CD14-positive monocyte (primary cell): ENCODE results near the gene ADGRG1. TPM values are rescaled to one million over a fixed set of nuclear protein-coding genes. Genes with fewer than 3 reads are reported as not detected.
A peak's percentile ranks its signal among the peaks of the same experiment; 100 is the strongest.

Source experiments
- DNase-seq, 3 donors: peaks; one replicate each; pipeline ENCODE4 v3.0.0-alpha.2; 2011 to 2022
- H2AFZ ChIP-seq: 2 replicates; pipeline ENCODE4 v1.6.0; 2012; ENCODE audit warnings: mild to moderate bottlenecking, low read depth, low read length, inconsistent platforms; ENCODE audit not compliant: insufficient read depth, poor library complexity, severe bottlenecking
- H3K27ac ChIP-seq, 2 donors: 1 replicate in 1 of 2; 2 replicates in 1 of 2; pipeline ENCODE4 v1.5.1; 2012 to 2013; ENCODE audit warnings: low read length in 2 of 2, control low read depth in 1 of 2, inconsistent platforms in 1 of 2, low read depth in 1 of 2, mild to moderate bottlenecking in 1 of 2
- H3K27me3 ChIP-seq, 2 donors: one replicate each; pipeline versions ENCODE4 v1.6.0 to v1.6.1; 2011 to 2013; ENCODE audit warnings: low read length in 2 of 2; ENCODE audit not compliant: control insufficient read depth in 2 of 2, insufficient read depth in 2 of 2
- H3K36me3 ChIP-seq, 2 donors: replicated peaks in 1 of 2; 1 replicate in 1 of 2; 2 replicates in 1 of 2; pipeline versions ENCODE4 v1.5.1 to v1.6.1; 2012 to 2013; ENCODE audit warnings: low read length in 2 of 2, control low read depth in 1 of 2, inconsistent platforms in 1 of 2, mild to moderate bottlenecking in 1 of 2; ENCODE audit not compliant: insufficient read depth in 2 of 2, control insufficient read depth in 1 of 2
- H3K4me1 ChIP-seq, 2 donors: 1 replicate in 1 of 2; 2 replicates in 1 of 2; pipeline versions ENCODE4 v1.5.1 to v1.6.1; 2012 to 2013; ENCODE audit warnings: low read length in 2 of 2, control low read depth in 1 of 2, inconsistent platforms in 1 of 2, mild to moderate bottlenecking in 1 of 2, moderate library complexity in 1 of 2; ENCODE audit not compliant: insufficient read depth in 2 of 2, control insufficient read depth in 1 of 2
- H3K4me2 ChIP-seq: replicated peaks from 2 replicates; pipeline ENCODE3; 2012; ENCODE audit warnings: low read length, moderate library complexity, mild to moderate bottlenecking; ENCODE audit not compliant: poor library complexity, severe bottlenecking; ENCODE audit errors: extremely low read depth
- H3K4me3 ChIP-seq, 3 experiments: fragments of 200-600 bp in 1 of 3; sonication (generic) in 1 of 3; replicated peaks in 1 of 3; 1 replicate in 2 of 3; 2 replicates in 1 of 3; pipeline ENCODE4 v1.5.1; 2011 to 2013; ENCODE audit warnings: low read length in 3 of 3, mild to moderate bottlenecking in 3 of 3, control low read depth in 2 of 3, low read depth in 2 of 3, inconsistent platforms in 1 of 3, moderate library complexity in 1 of 3
- H3K79me2 ChIP-seq: 2 replicates; pipeline ENCODE4 v1.6.0; 2012; ENCODE audit warnings: mild to moderate bottlenecking, control low read depth, inconsistent platforms, low read length, moderate library complexity; ENCODE audit not compliant: insufficient read depth
- H3K9ac ChIP-seq: 2 replicates; pipeline ENCODE4 v1.6.0; 2017; ENCODE audit warnings: low read length, mild to moderate bottlenecking; ENCODE audit not compliant: insufficient read depth, poor library complexity, severe bottlenecking
- H3K9me3 ChIP-seq, 2 donors: replicated peaks in 1 of 2; 1 replicate in 1 of 2; 2 replicates in 1 of 2; pipeline versions ENCODE4 v1.5.1 to v1.6.1; 2012 to 2013; ENCODE audit warnings: low read length in 2 of 2, control low read depth in 1 of 2; ENCODE audit not compliant: control insufficient read depth in 1 of 2, insufficient read depth in 1 of 2
- H4K20me1 ChIP-seq: 2 replicates; pipeline ENCODE4 v1.6.0; 2012; ENCODE audit warnings: mild to moderate bottlenecking, low read length, control low read depth, moderate library complexity; ENCODE audit not compliant: insufficient read depth
- H3K27ac Mint-ChIP-seq, 7 donors: one replicate each; pipeline ENCODE4 v1.8.0; 2020; ENCODE audit warnings: mild to moderate bottlenecking in 7 of 7, mixed read lengths in 7 of 7, moderate library complexity in 6 of 7, inconsistent platforms in 2 of 7
- H3K27me3 Mint-ChIP-seq, 3 donors: one replicate each; pipeline ENCODE4 v1.8.0; 2021 to 2022; ENCODE audit warnings: low read depth in 3 of 3, mild to moderate bottlenecking in 3 of 3, mixed read lengths in 3 of 3, moderate library complexity in 3 of 3, inconsistent platforms in 1 of 3
- H3K36me3 Mint-ChIP-seq, 2 donors: one replicate each; pipeline ENCODE4 v1.8.0; 2020; ENCODE audit warnings: mixed read lengths in 2 of 2, inconsistent platforms in 1 of 2, mild to moderate bottlenecking in 1 of 2
- H3K4me1 Mint-ChIP-seq: one replicate; pipeline ENCODE4 v1.8.0; 2020; ENCODE audit warnings: mild to moderate bottlenecking, mixed read lengths
- H3K4me3 Mint-ChIP-seq, 2 donors: one replicate each; pipeline ENCODE4 v1.8.0; 2020; ENCODE audit warnings: mild to moderate bottlenecking in 2 of 2, mixed read lengths in 2 of 2, moderate library complexity in 1 of 2
- H3K9me3 Mint-ChIP-seq, 7 donors: one replicate each; pipeline ENCODE4 v1.8.0; 2020 to 2022; ENCODE audit warnings: mixed read lengths in 7 of 7, mild to moderate bottlenecking in 6 of 7, moderate library complexity in 6 of 7, inconsistent platforms in 2 of 7
- CTCF ChIP-seq: fragments of 200-600 bp; IDR thresholded peaks from one replicate; pipeline ENCODE4 v1.8.0; 2022; ENCODE audit warnings: antibody characterized with exemption, mild to moderate bottlenecking
- WGBS: methylation state at CpG from one replicate; pipeline ENCODE4 v1.1.5; 2013; ENCODE audit warnings: missing lambda C conversion rate; ENCODE audit not compliant: insufficient coverage; 5-methylcytosine and 5-hydroxymethylcytosine counted together
- intact Hi-C, 2 donors: fragments of 100-400 bp; cut with micrococcal nuclease; formaldehyde crosslinking; loops; one replicate each; pipeline versions ENCODE4 v1.15.0 to v1.15.1; 2023
- polyA plus RNA-seq, 3 donors: library from polyadenylated mRNA; depleted of rRNA in 1 of 3; unstranded in 2 of 3; stranded (reverse) in 1 of 3; fragments of 300-500 nt in 2 of 3; fragments of >200 nt in 1 of 3; fragmentation: Illumina TruSeq in 2 of 3; gene quantifications; 1 replicate in 2 of 3; 2 replicates in 1 of 3; pipeline ENCODE4 v1.2.3, GENCODE V29; 2012 to 2021

The ADGRG1 gene
- polyA plus RNA-seq, 3 donors = 0.07 to 0.39 (median 0.08) TPM

DNA sequence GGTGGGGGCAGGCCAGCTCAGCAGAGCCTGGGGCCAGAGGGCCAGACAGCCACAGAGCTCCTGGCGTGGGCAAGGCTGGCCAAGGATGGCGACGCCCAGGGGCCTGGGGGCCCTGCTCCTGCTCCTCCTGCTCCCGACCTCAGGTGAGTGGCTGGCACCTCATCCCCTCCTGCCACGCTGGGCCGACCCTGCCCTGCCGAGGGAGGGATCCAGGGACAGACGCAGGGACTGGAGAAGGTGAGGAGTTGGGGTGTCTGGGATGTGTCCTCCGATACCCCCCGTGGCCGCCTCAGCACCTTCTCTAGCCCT lies 39.8 kb downstream of the ADGRG1 start, which contains the start of gene ADGRG3:
TSS of gene ADGRG3 (plus strand) at position 44 of the 309 bp plus-strand sequence. CDS start at position 86, 42 bp downstream.
- Mint-ChIP-seq H3K27ac (peak within 1 kb of the TSS; percentile 82 to 96 (median 91)), H3K27me3 (peaks cover 0 to 3% (median 1%) of the 10 kb centered on the region in 3 donors)

DNA sequence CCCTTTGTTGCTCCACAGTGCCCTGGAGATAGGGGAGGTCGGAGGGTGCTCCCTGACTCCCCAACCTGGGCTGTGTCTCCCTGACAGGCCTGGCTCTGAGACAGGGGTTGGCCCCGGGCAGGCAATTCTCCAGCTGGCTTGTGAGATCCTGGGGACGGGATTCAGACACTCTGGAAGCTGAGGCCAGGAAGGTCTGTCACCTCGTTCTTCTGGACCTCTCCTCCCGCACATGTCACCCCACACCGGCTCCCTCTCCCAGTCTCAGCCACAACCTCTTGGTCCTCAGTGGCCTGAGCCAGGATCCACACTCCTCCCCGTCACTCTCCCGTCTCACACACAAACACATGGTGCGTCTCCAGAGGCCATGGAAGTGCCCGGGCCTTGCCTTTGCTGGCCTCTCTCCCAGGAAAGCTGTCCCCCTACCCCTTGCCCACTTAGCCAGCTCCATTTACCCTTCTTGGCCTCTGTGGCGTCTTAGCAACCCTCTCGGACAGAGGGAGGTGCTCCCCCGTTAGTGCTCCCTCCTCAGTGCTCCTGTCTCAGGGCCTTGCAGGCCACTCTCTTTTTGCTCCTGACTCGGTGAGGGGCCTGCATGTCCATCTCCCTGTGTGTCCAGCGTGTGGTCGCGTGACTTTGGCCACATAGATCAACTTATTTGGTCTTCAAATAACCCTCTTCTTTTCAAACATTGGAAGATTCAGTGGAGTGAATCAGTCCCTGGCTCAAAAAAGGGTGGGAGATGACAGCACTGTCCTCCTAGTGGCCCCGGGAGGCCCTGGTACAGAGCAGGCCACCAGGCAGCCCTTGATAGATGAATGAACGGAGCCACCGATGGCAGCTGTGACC lies 40.4 kb downstream of the ADGRG1 start:
- Histone ChIP-seq H2AFZ (no peak overlapping the region), H3K4me3 (no peak overlapping the region), H3K79me2 (no peaks in the 10 kb centered on the region), H3K27me3 (no peaks in the 10 kb centered on the region), H3K9ac (peak overlapping the region; percentile 19), H3K36me3 (no peaks in the 10 kb centered on the region), H4K20me1 (no peaks in the 10 kb centered on the region), H3K4me2 (no peak overlapping the region), H3K27ac (peak overlapping the region in 1 of 2 donors; percentile 78), H3K4me1 (peaks cover 36 to 40% of the 10 kb centered on the region in 2 donors), H3K9me3 (no peaks in the 10 kb centered on the region)
- Mint-ChIP-seq H3K36me3 (peaks cover 6% of the 10 kb centered on the region in 2 donors), H3K4me3 (peak overlapping the region in 1 of 2 donors; percentile 56), H3K9me3 (no peaks in the 10 kb centered on the region), H3K27me3 (peaks cover 0 to 6% (median 2%) of the 10 kb centered on the region in 3 donors), H3K4me1 (peaks cover 52% of the 10 kb centered on the region), H3K27ac (peak overlapping the region; percentile 23 to 92 (median 88))
- no peak for DNase-seq
- intact Hi-C loops = no loop called here
- 90% methylated on average over 16 of the region's 20 CpGs for WGBS
- TF ChIP-seq CTCF = no peak

More for the DNA sequence above, 39.8 kb downstream of the ADGRG1 start, which contains the start of gene ADGRG3:
- Histone ChIP-seq H3K9ac (peak within 1 kb of the TSS; percentile 43), H3K4me2 (peak within 1 kb of the TSS; percentile 45), H3K4me1 (peaks cover 36 to 40% of the 10 kb centered on the region in 2 donors), H3K27me3 (no peaks in the 10 kb centered on the region), H3K4me3 (peak within 1 kb of the TSS in 1 of 3 experiments; percentile 32), H4K20me1 (no peaks in the 10 kb centered on the region), H3K79me2 (no peaks in the 10 kb centered on the region), H3K36me3 (no peaks in the 10 kb centered on the region), H2AFZ (peak within 1 kb of the TSS; percentile 30), H3K27ac (peak within 1 kb of the TSS; percentile 31 to 78), H3K9me3 (no peaks in the 10 kb centered on the region)
- WGBS = 68% methylated on average over 7 of the region's 11 CpGs
- peak within 1 kb of the TSS; percentile 42 to 56 for H3K4me3 Mint-ChIP-seq
- intact Hi-C loops = no loop called here
- H3K36me3 Mint-ChIP-seq = peaks cover 6% of the 10 kb centered on the region in 2 donors
- no peaks in the 10 kb centered on the region for H3K9me3 Mint-ChIP-seq
- no peak for TF ChIP-seq CTCF
- DNase-seq = no peak
- H3K4me1 Mint-ChIP-seq = peaks cover 52% of the 10 kb centered on the region
